WTC11 (cell line): Measurements from ENCODE around the gene GATAD2A.

Experiments used
- JUN ChIP-seq: sonication (generic); formaldehyde crosslinking; IDR thresholded peaks from 2 replicates; pipeline ENCODE4 v1.8.0; 2023; ENCODE audit warnings: mild to moderate bottlenecking, missing genetic modification reagents
- NR1H2 ChIP-seq: sonication (generic); formaldehyde crosslinking; IDR thresholded peaks from 2 replicates; pipeline ENCODE4 v1.9.0; 2021; ENCODE audit warnings: mild to moderate bottlenecking, moderate library complexity, missing genetic modification reagents
- SP1 ChIP-seq: sonication (generic); formaldehyde crosslinking; conservative IDR thresholded peaks from 2 replicates; pipeline ENCODE4 v1.8.1; 2022; ENCODE audit warnings: missing genetic modification reagents
- TCF7 ChIP-seq: sonication (generic); formaldehyde crosslinking; IDR thresholded peaks from 2 replicates; pipeline ENCODE4 v1.8.0; 2022; ENCODE audit warnings: mild to moderate bottlenecking, low read depth, missing genetic modification reagents, moderate library complexity
- TP53 ChIP-seq: sonication (generic); formaldehyde crosslinking; IDR thresholded peaks from 2 replicates; pipeline ENCODE4 v1.8.1; 2023; ENCODE audit warnings: mild to moderate bottlenecking, missing genetic modification reagents
- TF ChIP-seq, protein P1 (sequence below): fragments of 200-600 bp; IDR thresholded peaks from 2 replicates; pipeline ENCODE4 v1.8.0; 2022; ENCODE audit warnings: antibody characterized with exemption
- TF ChIP-seq, protein P2 (sequence below): fragments of 250-450 bp; sonication (Bioruptor Pico); IDR thresholded peaks from 2 replicates; pipeline ENCODE4 v1.9.0; 2021; ENCODE audit warnings: mild to moderate bottlenecking

DNA sequence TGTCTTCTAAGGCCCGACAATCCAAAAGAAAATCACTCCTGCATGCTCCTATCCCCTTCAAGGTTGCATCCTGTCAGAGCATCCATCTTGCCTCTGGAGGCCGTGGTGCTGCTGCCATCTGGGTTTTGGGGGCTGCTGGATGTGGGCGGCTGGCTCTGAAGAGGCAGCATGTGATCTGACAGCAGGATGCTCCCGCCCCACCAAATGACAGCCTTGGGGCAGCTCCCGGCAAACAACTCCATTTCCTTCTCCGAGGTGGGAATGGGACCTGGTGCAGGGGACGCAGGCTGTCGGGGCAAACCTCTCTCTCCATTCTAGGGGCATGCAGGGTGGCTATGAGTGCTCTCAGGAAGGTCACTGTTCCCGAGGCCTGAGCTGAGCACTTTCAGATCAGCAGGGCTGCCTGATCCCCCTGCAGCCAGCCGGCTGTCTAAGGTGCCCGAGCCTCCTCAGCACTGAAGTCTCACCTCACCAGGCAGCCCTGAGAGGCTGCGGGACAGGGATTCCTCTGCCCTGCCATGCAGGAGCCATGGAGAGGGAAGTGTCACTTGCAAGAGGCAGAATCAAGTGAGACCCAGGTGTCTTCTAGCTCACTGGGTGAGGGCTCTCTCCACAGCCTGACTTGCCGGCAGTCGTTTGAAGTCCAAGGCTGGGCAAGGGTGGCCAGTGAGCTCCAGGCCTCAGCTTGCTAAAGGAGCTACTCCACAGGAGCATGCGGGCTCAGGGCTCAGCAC, 81.0 kb downstream of the GATAD2A start:
- TF ChIP-seq, protein P1, sequence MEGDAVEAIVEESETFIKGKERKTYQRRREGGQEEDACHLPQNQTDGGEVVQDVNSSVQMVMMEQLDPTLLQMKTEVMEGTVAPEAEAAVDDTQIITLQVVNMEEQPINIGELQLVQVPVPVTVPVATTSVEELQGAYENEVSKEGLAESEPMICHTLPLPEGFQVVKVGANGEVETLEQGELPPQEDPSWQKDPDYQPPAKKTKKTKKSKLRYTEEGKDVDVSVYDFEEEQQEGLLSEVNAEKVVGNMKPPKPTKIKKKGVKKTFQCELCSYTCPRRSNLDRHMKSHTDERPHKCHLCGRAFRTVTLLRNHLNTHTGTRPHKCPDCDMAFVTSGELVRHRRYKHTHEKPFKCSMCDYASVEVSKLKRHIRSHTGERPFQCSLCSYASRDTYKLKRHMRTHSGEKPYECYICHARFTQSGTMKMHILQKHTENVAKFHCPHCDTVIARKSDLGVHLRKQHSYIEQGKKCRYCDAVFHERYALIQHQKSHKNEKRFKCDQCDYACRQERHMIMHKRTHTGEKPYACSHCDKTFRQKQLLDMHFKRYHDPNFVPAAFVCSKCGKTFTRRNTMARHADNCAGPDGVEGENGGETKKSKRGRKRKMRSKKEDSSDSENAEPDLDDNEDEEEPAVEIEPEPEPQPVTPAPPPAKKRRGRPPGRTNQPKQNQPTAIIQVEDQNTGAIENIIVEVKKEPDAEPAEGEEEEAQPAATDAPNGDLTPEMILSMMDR, result no peak
- TF ChIP-seq SP1 (CRISPR knock-in tag), result no peak
- TF ChIP-seq TP53 (CRISPR knock-in tag), result no peak
- TF ChIP-seq NR1H2 (CRISPR knock-in tag), result no peak
- no peak for TF ChIP-seq TCF7 (CRISPR knock-in tag)
- TF ChIP-seq, protein P2, sequence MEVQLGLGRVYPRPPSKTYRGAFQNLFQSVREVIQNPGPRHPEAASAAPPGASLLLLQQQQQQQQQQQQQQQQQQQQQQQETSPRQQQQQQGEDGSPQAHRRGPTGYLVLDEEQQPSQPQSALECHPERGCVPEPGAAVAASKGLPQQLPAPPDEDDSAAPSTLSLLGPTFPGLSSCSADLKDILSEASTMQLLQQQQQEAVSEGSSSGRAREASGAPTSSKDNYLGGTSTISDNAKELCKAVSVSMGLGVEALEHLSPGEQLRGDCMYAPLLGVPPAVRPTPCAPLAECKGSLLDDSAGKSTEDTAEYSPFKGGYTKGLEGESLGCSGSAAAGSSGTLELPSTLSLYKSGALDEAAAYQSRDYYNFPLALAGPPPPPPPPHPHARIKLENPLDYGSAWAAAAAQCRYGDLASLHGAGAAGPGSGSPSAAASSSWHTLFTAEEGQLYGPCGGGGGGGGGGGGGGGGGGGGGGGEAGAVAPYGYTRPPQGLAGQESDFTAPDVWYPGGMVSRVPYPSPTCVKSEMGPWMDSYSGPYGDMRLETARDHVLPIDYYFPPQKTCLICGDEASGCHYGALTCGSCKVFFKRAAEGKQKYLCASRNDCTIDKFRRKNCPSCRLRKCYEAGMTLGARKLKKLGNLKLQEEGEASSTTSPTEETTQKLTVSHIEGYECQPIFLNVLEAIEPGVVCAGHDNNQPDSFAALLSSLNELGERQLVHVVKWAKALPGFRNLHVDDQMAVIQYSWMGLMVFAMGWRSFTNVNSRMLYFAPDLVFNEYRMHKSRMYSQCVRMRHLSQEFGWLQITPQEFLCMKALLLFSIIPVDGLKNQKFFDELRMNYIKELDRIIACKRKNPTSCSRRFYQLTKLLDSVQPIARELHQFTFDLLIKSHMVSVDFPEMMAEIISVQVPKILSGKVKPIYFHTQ (CRISPR knock-in tag), result no peak
- TF ChIP-seq JUN, result no peak
